Gastrocnemius medialis (tissue), 4 donors: ENCODE measurements around the gene CDC14B. TPM values are rescaled to one million over a fixed set of nuclear protein-coding genes. Genes with fewer than 3 reads are reported as not detected.

Experiments used
- ATAC-seq, 2 donors: fragments of 150-250 bp; one replicate each; pipeline ENCODE4 v1.9.1; 2016
- DNase-seq, 2 donors: peaks; one replicate each; pipeline ENCODE4 v3.0.0-alpha.2; 2019
- H3K27ac ChIP-seq, 4 donors: fragments of 200-600 bp; sonication (generic); 1 replicate in 1 of 4; 2 replicates in 3 of 4; pipeline ENCODE4 v1.5.1; 2016 to 2018; ENCODE audit warnings: mild to moderate bottlenecking in 2 of 4, moderate library complexity in 1 of 4
- H3K27me3 ChIP-seq, 3 donors: fragments of 200-600 bp; sonication (generic) in 2 of 3; 1 replicate in 1 of 3; 2 replicates in 2 of 3; pipeline versions ENCODE4 v1.5.1 to v1.6.0; 2016 to 2019; ENCODE audit warnings: mild to moderate bottlenecking in 1 of 3, moderate library complexity in 1 of 3
- H3K36me3 ChIP-seq, 2 donors: fragments of 200-600 bp; sonication (generic) in 1 of 2; one replicate each; pipeline ENCODE4 v1.5.1; 2017 to 2018
- H3K4me1 ChIP-seq, 2 donors: fragments of 200-600 bp; sonication (generic) in 1 of 2; one replicate each; pipeline ENCODE4 v1.5.1; 2016 to 2017; ENCODE audit warnings: mild to moderate bottlenecking in 2 of 2
- H3K4me3 ChIP-seq, 4 donors: fragments of 200-600 bp; sonication (generic) in 3 of 4; 1 replicate in 1 of 4; 2 replicates in 3 of 4; pipeline ENCODE4 v1.5.1; 2016 to 2019; ENCODE audit warnings: mild to moderate bottlenecking in 2 of 4
- H3K9me3 ChIP-seq, 3 donors: fragments of 200-600 bp; sonication (generic) in 2 of 3; 1 replicate in 1 of 3; 2 replicates in 2 of 3; pipeline ENCODE4 v1.5.1; 2016 to 2019
- CTCF ChIP-seq, 5 experiments: fragments of 450-650 bp in 3 of 5; fragments of 200-600 bp in 2 of 5; sonication (generic) in 2 of 5; IDR thresholded peaks in 4 of 5; conservative IDR thresholded peaks in 1 of 5; 1 replicate in 4 of 5; 2 replicates in 1 of 5; pipeline ENCODE4 v1.5.1; 2016 to 2019; ENCODE audit warnings: antibody characterized with exemption in 5 of 5, mild to moderate bottlenecking in 3 of 5, moderate library complexity in 3 of 5
- POLR2A ChIP-seq, 2 donors: fragments of 450-650 bp; IDR thresholded peaks; one replicate each; pipeline ENCODE4 v1.6.1; 2017; ENCODE audit warnings: antibody characterized with exemption in 2 of 2, mild to moderate bottlenecking in 2 of 2, moderate library complexity in 2 of 2
- in situ Hi-C, 4 donors: fragments of 200-750 bp; cut with MboI; loops; one replicate each; pipeline versions ENCODE4 v1.15.0 to v1.8.0; 2017; ENCODE audit warnings: low sequenced_read_pairs in 4 of 4
- intact Hi-C: fragments of 100-400 bp; cut with DNase I; formaldehyde crosslinking; loops from one replicate; pipeline ENCODE4 v1.15.1; 2023; ENCODE audit warnings: low total_unique reads
- total RNA-seq, 4 donors: library from RNA; depleted of rRNA; stranded (reverse); fragments of >200 nt; gene quantifications; one replicate each; pipeline versions ENCODE4 v1.1.0 to v1.2.3, GENCODE V29; 2016

Gene CDC14B
- total RNA-seq, 4 donors from 2014 or later: 2.0 to 9.4 (median 5.5) TPM

GRCh38 chr9:96609732-96610131 is 9.9 kb downstream of the CDC14B start:
- ATAC-seq: no peak

GRCh38 chr9:96607971-96608370 is 11.7 kb downstream of the CDC14B start:
- H3K36me3 ChIP-seq: no peaks in the 10 kb centered on the region
- in situ Hi-C loops (loop anchor here in 1 of 4 donors (10.0 kb wide), 1 partner anchor 47 kb away; the partner anchor contains the start of gene PRXL2C), intact Hi-C loops (no loop called here)
- H3K27me3 ChIP-seq: no peaks in the 10 kb centered on the region
- no peak overlapping the region for H3K27ac ChIP-seq
- no peak overlapping the region for H3K4me3 ChIP-seq
- no peaks in the 10 kb centered on the region for H3K9me3 ChIP-seq
- H3K4me1 ChIP-seq: peaks cover 12 to 21% of the 10 kb centered on the region in 2 donors
- TF ChIP-seq POLR2A (IDR thresholded peaks at IDR 0.05) (no peak), CTCF (IDR thresholded peaks at IDR 0.05 in 4 of 5, conservative IDR thresholded peaks at IDR 0.05 in 1 of 5) (no peak)
- DNase-seq (no peak), ATAC-seq (no peak)

More at GRCh38 chr9:96609732-96610131, 9.9 kb downstream of the CDC14B start:
- no peaks in the 10 kb centered on the region for H3K36me3 ChIP-seq
- TF ChIP-seq POLR2A (IDR thresholded peaks at IDR 0.05) (no peak), CTCF (IDR thresholded peaks at IDR 0.05 in 4 of 5, conservative IDR thresholded peaks at IDR 0.05 in 1 of 5) (no peak)
- intact Hi-C loops: no loop called here
- H3K4me1 ChIP-seq: peaks cover 13 to 19% of the 10 kb centered on the region in 2 donors
- no peak overlapping the region for H3K27ac ChIP-seq
- in situ Hi-C loops: loop anchor here in 1 of 4 donors (10.0 kb wide), 1 partner anchor 45 kb away; the partner anchor contains the start of gene PRXL2C
- no peaks in the 10 kb centered on the region for H3K27me3 ChIP-seq
- no peaks in the 10 kb centered on the region for H3K9me3 ChIP-seq
- no peak for DNase-seq
- H3K4me3 ChIP-seq: no peak overlapping the region

- TF ChIP-seq POLR2A (IDR thresholded peaks at IDR 0.05) (no peak), CTCF (IDR thresholded peaks at IDR 0.05 in 4 of 5, conservative IDR thresholded peaks at IDR 0.05 in 1 of 5) (no peak)
- H3K27ac ChIP-seq: no peak overlapping the region
- no peaks in the 10 kb centered on the region for H3K9me3 ChIP-seq
- ATAC-seq: no peak
- no peak for DNase-seq
- H3K27me3 ChIP-seq: no peaks in the 10 kb centered on the region
- H3K36me3 ChIP-seq: no peaks in the 10 kb centered on the region
- intact Hi-C loops (no loop called here), in situ Hi-C loops (loop anchor here in 1 of 4 donors (10.0 kb wide), 1 partner anchor 49 kb away; the partner anchor contains the start of gene PRXL2C)
- H3K4me3 ChIP-seq: no peak overlapping the region
- peaks cover 7 to 13% of the 10 kb centered on the region in 2 donors for H3K4me1 ChIP-seq
Observed at GRCh38 chr9:96605328-96605727, 14.3 kb downstream of the CDC14B start.

DNA sequence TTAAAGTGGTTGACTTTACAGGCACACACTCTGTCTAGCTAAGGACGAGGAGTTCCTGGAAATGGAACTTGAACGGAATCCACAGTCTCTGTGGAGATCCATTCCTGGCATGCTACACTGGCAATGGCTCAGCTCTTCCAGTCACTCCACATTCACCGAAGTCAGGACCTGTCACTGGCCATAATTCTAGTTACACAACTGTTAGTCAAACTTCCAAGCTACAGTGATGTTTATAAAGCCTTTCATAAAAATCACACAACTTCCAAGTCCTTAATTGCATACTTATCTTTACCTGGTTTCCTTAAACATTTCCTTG is 15.7 kb downstream of the CDC14B start:
- in situ Hi-C loops: loop anchor here in 1 of 4 donors (10.0 kb wide), 1 partner anchor 51 kb away; the partner anchor contains the start of gene PRXL2C
- Histone ChIP-seq H3K9me3 (no peaks in the 10 kb centered on the region), H3K36me3 (no peaks in the 10 kb centered on the region), H3K4me3 (peak overlapping the region; percentile 10 to 37 (median 27)), H3K27ac (peak overlapping the region; percentile 73 to 84 (median 78)), H3K4me1 (peaks cover 7 to 13% of the 10 kb centered on the region in 2 donors), H3K27me3 (no peaks in the 10 kb centered on the region)
- DNase-seq: peak; percentile 46 to 62
- peak; percentile 94 to 95 for ATAC-seq
- intact Hi-C loops: no loop called here
- TF ChIP-seq CTCF (IDR thresholded peaks at IDR 0.05 in 4 of 5, conservative IDR thresholded peaks at IDR 0.05 in 1 of 5) (no peak), POLR2A (IDR thresholded peaks at IDR 0.05) (no peak)
